HepG2 (cell line): Measurements from ENCODE around the gene CABLES1. TPM values are rescaled to one million over a fixed set of nuclear protein-coding genes. Genes with fewer than 3 reads are reported as not detected.

ENCODE experiments used
- ATAC-seq: fragments of 200-7000 bp; cut with Tn5 transposase; 3 replicates; pipeline ENCODE4 v1.9.1; 2020; ENCODE audit warnings: mild to moderate bottlenecking, moderate library complexity
- BruUV-seq: library from RNA; stranded (reverse); fragments of 400-500 nt; replicated peaks from 2 replicates; lab custom pipeline; 2021; lab: Mats Ljungman, UMichigan
- CTCF ChIA-PET: fragments of 300-600 bp; formaldehyde crosslinking; extraction: SDS; loops from one replicate; lab custom pipeline; 2021; ENCODE audit warnings: low total read pairs, inconsistent platforms, low intra/inter-chr PET ratio; lab: Yijun Ruan, JAX
- POLR2A ChIA-PET: fragments of 350-600 bp; sonication (Branson Sonifier 250); formaldehyde crosslinking; loops from one replicate; lab custom pipeline; 2020; ENCODE audit warnings: antibody characterized with exemption, inconsistent platforms; lab: Yijun Ruan, JAX
- DNase-seq: peaks from one replicate; pipeline ENCODE4 v3.0.0-alpha.2; 2015; ENCODE audit warnings: low spot score
- FAIRE-seq: peaks from 3 replicates; lab custom pipeline; 2011; peaks lifted over from hg19 to GRCh38; lab: Jason Lieb, UNC
- H2AFZ ChIP-seq: one replicate; pipeline ENCODE4 v1.6.1; 2011; ENCODE audit warnings: low read length, inconsistent platforms
- H3K27ac ChIP-seq: fragments of 300-600 bp; 3 replicates; pipeline ENCODE4 v1.8.0; 2011; ENCODE audit warnings: mixed run types, mild to moderate bottlenecking, mixed read lengths, low read length, inconsistent platforms; ENCODE audit not compliant: insufficient read depth; ENCODE audit errors: extremely low read length
- H3K27me3 ChIP-seq, 2 experiments: fragments of 200-600 bp in 1 of 2; 2 replicates in 1 of 2; 3 replicates in 1 of 2; pipeline versions ENCODE4 v1.6.0 to v1.8.0; 2011; ENCODE audit warnings: low read length in 2 of 2, mild to moderate bottlenecking in 2 of 2, moderate library complexity in 2 of 2, inconsistent platforms in 1 of 2; ENCODE audit not compliant: insufficient read depth in 2 of 2, control insufficient read depth in 1 of 2
- H3K36me3 ChIP-seq, 2 experiments: fragments of 200-600 bp in 1 of 2; replicated peaks in 1 of 2; 2 replicates in 1 of 2; 3 replicates in 1 of 2; pipeline versions ENCODE4 v1.5.1 to v1.8.0; 2011; ENCODE audit warnings: low read length in 2 of 2, inconsistent platforms in 1 of 2; ENCODE audit not compliant: insufficient read depth in 2 of 2, control insufficient read depth in 1 of 2
- H3K4me1 ChIP-seq: 2 replicates; pipeline ENCODE4 v1.5.1; 2012; ENCODE audit warnings: low read length, inconsistent platforms; ENCODE audit not compliant: insufficient read depth
- H3K4me2 ChIP-seq: 2 replicates; pipeline ENCODE4 v1.6.0; 2011; ENCODE audit warnings: low read depth, low read length, inconsistent platforms
- H3K4me3 ChIP-seq, 3 experiments: fragments of 200-600 bp in 1 of 3; sonication (generic), shearing (Covaris generic) in 1 of 3; replicated peaks in 1 of 3; 2 replicates each; pipeline ENCODE4 v1.5.1; 2011 to 2016; ENCODE audit warnings: low read length in 3 of 3, inconsistent platforms in 2 of 3, low read depth in 2 of 3, mild to moderate bottlenecking in 2 of 3, control low read depth in 1 of 3, mixed read lengths in 1 of 3; ENCODE audit not compliant: insufficient read depth in 1 of 3
- H3K79me2 ChIP-seq: one replicate; pipeline ENCODE4 v1.6.1; 2011; ENCODE audit warnings: low read length, inconsistent platforms; ENCODE audit not compliant: insufficient read depth
- H3K9ac ChIP-seq: 2 replicates; pipeline ENCODE4 v1.6.0; 2011; ENCODE audit warnings: mild to moderate bottlenecking, low read depth, low read length, inconsistent platforms; ENCODE audit not compliant: insufficient read depth
- H3K9me3 ChIP-seq: 2 replicates; pipeline ENCODE4 v1.5.1; 2012; ENCODE audit warnings: mild to moderate bottlenecking, low read length
- H4K20me1 ChIP-seq: 2 replicates; pipeline ENCODE4 v1.6.0; 2011; ENCODE audit warnings: inconsistent platforms, mild to moderate bottlenecking, low read length, moderate library complexity; ENCODE audit not compliant: insufficient read depth
- GTF2F1 ChIP-seq: fragments of 150-350 bp; IDR thresholded peaks from 2 replicates; pipeline ENCODE4 v1.6.1; 2014; ENCODE audit warnings: low read length
- MAZ ChIP-seq, 2 experiments: sonication (generic) in 1 of 2; formaldehyde crosslinking in 1 of 2; IDR thresholded peaks; 2 replicates each; pipeline versions ENCODE4 v1.5.0 to v1.6.1; 2012 to 2020; ENCODE audit warnings: low read depth in 2 of 2, mild to moderate bottlenecking in 2 of 2, borderline replicate concordance in 1 of 2, improper control_type of control experiment in 1 of 2, low read length in 1 of 2, missing genetic modification reagents in 1 of 2, moderate library complexity in 1 of 2
- NCOA1 ChIP-seq: sonication (generic); formaldehyde crosslinking; IDR thresholded peaks from 2 replicates; pipeline ENCODE4 v1.9.0; 2021; ENCODE audit warnings: missing genetic modification reagents
- POLR2AphosphoS5 ChIP-seq: IDR thresholded peaks from 2 replicates; pipeline ENCODE4 v1.6.1; 2012; ENCODE audit warnings: low read depth, low read length
- SIX1 ChIP-seq: sonication (generic); formaldehyde crosslinking; IDR thresholded peaks from 2 replicates; pipeline ENCODE4 v1.4.0; 2020; ENCODE audit warnings: missing genetic modification reagents, borderline replicate concordance
- TAF15 ChIP-seq: fragments of 200-400 bp; formaldehyde crosslinking; IDR thresholded peaks from one replicate; pipeline ENCODE4 v1.6.1; 2018; ENCODE audit warnings: mild to moderate bottlenecking, low read depth, low read length; ENCODE audit not compliant: poor library complexity, severe bottlenecking
- TFDP1 ChIP-seq: IDR thresholded peaks from 2 replicates; pipeline ENCODE4 v1.6.1; 2016; ENCODE audit warnings: missing compliant biosample characterization, missing genetic modification reagents, borderline replicate concordance
- TGIF2 ChIP-seq: IDR thresholded peaks from 2 replicates; pipeline ENCODE4 v1.6.1; 2016; ENCODE audit warnings: control low read depth, missing compliant biosample characterization
- YY1 ChIP-seq: IDR thresholded peaks from 2 replicates; pipeline ENCODE4 v1.6.1; 2011; ENCODE audit warnings: low read length, low read depth, moderate library complexity, mild to moderate bottlenecking; ENCODE audit not compliant: insufficient read depth, insufficient replicate concordance
- ZFP41 ChIP-seq: sonication (generic); formaldehyde crosslinking; IDR thresholded peaks from 2 replicates; pipeline ENCODE4 v1.4.0; 2020; ENCODE audit warnings: mild to moderate bottlenecking, missing genetic modification reagents, borderline replicate concordance
- ZNF572 ChIP-seq: sonication (generic); formaldehyde crosslinking; IDR thresholded peaks from 2 replicates; pipeline ENCODE4 v1.5.1; 2020; ENCODE audit warnings: mild to moderate bottlenecking, missing genetic modification reagents
- ZNF740 ChIP-seq: sonication (generic); formaldehyde crosslinking; IDR thresholded peaks from 2 replicates; pipeline ENCODE4 v1.4.0; 2020; ENCODE audit warnings: missing genetic modification reagents
- WGBS: methylation state at CpG from one replicate; pipeline ENCODE4 v1.1.6; 2017; ENCODE audit warnings: low lambda C conversion rate; 5-methylcytosine and 5-hydroxymethylcytosine counted together
- in situ Hi-C: cut with HindIII; loops from 2 replicates; pipeline ENCODE4 v1.10.0; 2017; ENCODE audit warnings: low pct_unique_long_range_greater_than_20kb; ENCODE audit not compliant: extremely low pct_ligation_motif_present
- intact Hi-C: fragments of 100-400 bp; cut with micrococcal nuclease; formaldehyde crosslinking; loops from one replicate; pipeline ENCODE4 v1.10.0; 2022; ENCODE audit not compliant: unreplicated experiment
- polyA plus RNA-seq, 8 experiments: library from polyadenylated mRNA; depleted of rRNA in 3 of 8; stranded (reverse) in 7 of 8; unstranded in 1 of 8; fragments of >200 nt; fragmentation: Illumina TruSeq in 4 of 8; extraction: Trizol in 4 of 8; gene quantifications; 2 replicates each; pipeline versions ENCODE4 v1.2.1 to v1.2.3, GENCODE V29; 2011 to 2016; ENCODE audit warnings: low read depth in 4 of 8, missing spikeins in 1 of 8, mixed read lengths in 1 of 8; ENCODE audit not compliant: insufficient read depth in 1 of 8
- total RNA-seq, 5 experiments: library from RNA; depleted of rRNA; stranded (reverse); fragments of >200 nt; fragmentation: Illumina TruSeq; extraction: Trizol; gene quantifications; 2 replicates each; pipeline ENCODE4 v1.2.3, GENCODE V29; 2016; ENCODE audit warnings: low read depth in 1 of 5
- TF ChIP-seq, protein P1 (sequence below): IDR thresholded peaks from 2 replicates; pipeline ENCODE4 v1.4.0; 2020; ENCODE audit warnings: mild to moderate bottlenecking, missing genetic modification reagents
- TF ChIP-seq, protein P2 (sequence below): sonication (generic); formaldehyde crosslinking; IDR thresholded peaks from 2 replicates; pipeline ENCODE4 v1.4.0; 2020; ENCODE audit warnings: mild to moderate bottlenecking, low read depth, missing genetic modification reagents
- TF ChIP-seq, protein P3 (sequence below): sonication (generic); formaldehyde crosslinking; IDR thresholded peaks from 2 replicates; pipeline ENCODE4 v1.4.0; 2020; ENCODE audit warnings: mild to moderate bottlenecking, low read depth, missing genetic modification reagents

Gene CABLES1
- total and polyA plus RNA-seq, 2 of the 13 experiments (the other 11 are each of a cell fraction or from before 2014, with no cell fraction given): 14.7 to 25.8 TPM

- no peak overlapping the region for H3K9ac ChIP-seq
- no peak for ATAC-seq
- WGBS: 99% methylated on average over 7 of the region's 7 CpGs
- no peak for DNase-seq
- 0 out of 2 replicates have a peak, but pooled peaks cover 5% of the 10 kb centered on the region for H3K4me1 ChIP-seq
- no peaks in the 10 kb centered on the region for H3K27me3 ChIP-seq
- intact Hi-C loops (no loop called here), in situ Hi-C loops (no loop called here)
- H3K4me3 ChIP-seq: no peak overlapping the region
- no peaks in the 10 kb centered on the region for H4K20me1 ChIP-seq
- FAIRE-seq: no peak
- no TSS peak for BruUV-seq
- no peaks in the 10 kb centered on the region for H3K79me2 ChIP-seq
- no peaks in the 10 kb centered on the region for H3K9me3 ChIP-seq
- no peak for TF ChIP-seq GTF2F1
- TF ChIP-seq, protein P1, sequence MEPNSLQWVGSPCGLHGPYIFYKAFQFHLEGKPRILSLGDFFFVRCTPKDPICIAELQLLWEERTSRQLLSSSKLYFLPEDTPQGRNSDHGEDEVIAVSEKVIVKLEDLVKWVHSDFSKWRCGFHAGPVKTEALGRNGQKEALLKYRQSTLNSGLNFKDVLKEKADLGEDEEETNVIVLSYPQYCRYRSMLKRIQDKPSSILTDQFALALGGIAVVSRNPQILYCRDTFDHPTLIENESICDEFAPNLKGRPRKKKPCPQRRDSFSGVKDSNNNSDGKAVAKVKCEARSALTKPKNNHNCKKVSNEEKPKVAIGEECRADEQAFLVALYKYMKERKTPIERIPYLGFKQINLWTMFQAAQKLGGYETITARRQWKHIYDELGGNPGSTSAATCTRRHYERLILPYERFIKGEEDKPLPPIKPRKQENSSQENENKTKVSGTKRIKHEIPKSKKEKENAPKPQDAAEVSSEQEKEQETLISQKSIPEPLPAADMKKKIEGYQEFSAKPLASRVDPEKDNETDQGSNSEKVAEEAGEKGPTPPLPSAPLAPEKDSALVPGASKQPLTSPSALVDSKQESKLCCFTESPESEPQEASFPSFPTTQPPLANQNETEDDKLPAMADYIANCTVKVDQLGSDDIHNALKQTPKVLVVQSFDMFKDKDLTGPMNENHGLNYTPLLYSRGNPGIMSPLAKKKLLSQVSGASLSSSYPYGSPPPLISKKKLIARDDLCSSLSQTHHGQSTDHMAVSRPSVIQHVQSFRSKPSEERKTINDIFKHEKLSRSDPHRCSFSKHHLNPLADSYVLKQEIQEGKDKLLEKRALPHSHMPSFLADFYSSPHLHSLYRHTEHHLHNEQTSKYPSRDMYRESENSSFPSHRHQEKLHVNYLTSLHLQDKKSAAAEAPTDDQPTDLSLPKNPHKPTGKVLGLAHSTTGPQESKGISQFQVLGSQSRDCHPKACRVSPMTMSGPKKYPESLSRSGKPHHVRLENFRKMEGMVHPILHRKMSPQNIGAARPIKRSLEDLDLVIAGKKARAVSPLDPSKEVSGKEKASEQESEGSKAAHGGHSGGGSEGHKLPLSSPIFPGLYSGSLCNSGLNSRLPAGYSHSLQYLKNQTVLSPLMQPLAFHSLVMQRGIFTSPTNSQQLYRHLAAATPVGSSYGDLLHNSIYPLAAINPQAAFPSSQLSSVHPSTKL (CRISPR knock-in tag): no peak
- TF ChIP-seq YY1: no peak
- TF ChIP-seq ZFP41 (CRISPR knock-in tag): no peak
- TF ChIP-seq POLR2AphosphoS5: no peak
- no peak for TF ChIP-seq TFDP1 (CRISPR knock-in tag)
- no peak for TF ChIP-seq SIX1 (CRISPR knock-in tag)
- TF ChIP-seq, protein P2, sequence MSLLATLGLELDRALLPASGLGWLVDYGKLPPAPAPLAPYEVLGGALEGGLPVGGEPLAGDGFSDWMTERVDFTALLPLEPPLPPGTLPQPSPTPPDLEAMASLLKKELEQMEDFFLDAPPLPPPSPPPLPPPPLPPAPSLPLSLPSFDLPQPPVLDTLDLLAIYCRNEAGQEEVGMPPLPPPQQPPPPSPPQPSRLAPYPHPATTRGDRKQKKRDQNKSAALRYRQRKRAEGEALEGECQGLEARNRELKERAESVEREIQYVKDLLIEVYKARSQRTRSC (CRISPR knock-in tag): no peak
- TF ChIP-seq NCOA1 (CRISPR knock-in tag): no peak
- no peak for TF ChIP-seq TGIF2 (CRISPR knock-in tag)
- no peak for TF ChIP-seq ZNF740 (CRISPR knock-in tag)
- TF ChIP-seq ZNF572: no peak
- no peak for TF ChIP-seq MAZ (IDR thresholded peaks at IDR 0.05; ENCODE audit: borderline replicate concordance, low read depth, low read length)
- TF ChIP-seq MAZ (CRISPR knock-in tag; IDR thresholded peaks at IDR 0.05; ENCODE audit: low read depth): no peak
- TF ChIP-seq TAF15: no peak
- TF ChIP-seq, protein P3, sequence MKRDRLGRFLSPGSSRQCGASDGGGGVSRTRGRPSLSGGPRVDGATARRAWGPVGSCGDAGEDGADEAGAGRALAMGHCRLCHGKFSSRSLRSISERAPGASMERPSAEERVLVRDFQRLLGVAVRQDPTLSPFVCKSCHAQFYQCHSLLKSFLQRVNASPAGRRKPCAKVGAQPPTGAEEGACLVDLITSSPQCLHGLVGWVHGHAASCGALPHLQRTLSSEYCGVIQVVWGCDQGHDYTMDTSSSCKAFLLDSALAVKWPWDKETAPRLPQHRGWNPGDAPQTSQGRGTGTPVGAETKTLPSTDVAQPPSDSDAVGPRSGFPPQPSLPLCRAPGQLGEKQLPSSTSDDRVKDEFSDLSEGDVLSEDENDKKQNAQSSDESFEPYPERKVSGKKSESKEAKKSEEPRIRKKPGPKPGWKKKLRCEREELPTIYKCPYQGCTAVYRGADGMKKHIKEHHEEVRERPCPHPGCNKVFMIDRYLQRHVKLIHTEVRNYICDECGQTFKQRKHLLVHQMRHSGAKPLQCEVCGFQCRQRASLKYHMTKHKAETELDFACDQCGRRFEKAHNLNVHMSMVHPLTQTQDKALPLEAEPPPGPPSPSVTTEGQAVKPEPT (CRISPR knock-in tag): no peak
- peaks cover 21 to 54% of the 10 kb centered on the region in 2 experiments for H3K36me3 ChIP-seq
- no peak overlapping the region for H2AFZ ChIP-seq
- POLR2A ChIA-PET: no interaction called here
- no peak overlapping the region for H3K27ac ChIP-seq
- CTCF ChIA-PET: no interaction called here
- no peak overlapping the region for H3K4me2 ChIP-seq
Observed at GRCh38 chr18:23209796-23210195, 74.5 kb downstream of the CABLES1 start.
